HepG2 (cell line): ENCODE measurements around the gene FGFR4. TPM values are rescaled to one million over a fixed set of nuclear protein-coding genes. Genes with fewer than 3 reads are reported as not detected.

Experiments
- AHDC1 ChIP-seq: sonication (generic); formaldehyde crosslinking; IDR thresholded peaks from 2 replicates; pipeline ENCODE4 v1.5.1; 2020; ENCODE audit warnings: mild to moderate bottlenecking, missing genetic modification reagents, borderline replicate concordance
- DZIP1 ChIP-seq: sonication (generic); formaldehyde crosslinking; IDR thresholded peaks from 2 replicates; pipeline ENCODE4 v1.5.0; 2020; ENCODE audit warnings: mild to moderate bottlenecking, missing genetic modification reagents
- IKZF4 ChIP-seq: sonication (generic); formaldehyde crosslinking; IDR thresholded peaks from 2 replicates; pipeline ENCODE4 v1.5.1; 2020; ENCODE audit warnings: borderline replicate concordance, mild to moderate bottlenecking, low read depth, missing genetic modification reagents; ENCODE audit errors: not compliant biosample characterization
- PHF8 ChIP-seq: sonication (generic); formaldehyde crosslinking; IDR thresholded peaks from 2 replicates; pipeline ENCODE4 v1.5.0; 2020; ENCODE audit warnings: missing genetic modification reagents
- POLR2A ChIP-seq, 2 experiments: IDR thresholded peaks; 2 replicates each; pipeline ENCODE4 v1.6.1; 2011; ENCODE audit warnings: low read depth in 2 of 2, low read length in 2 of 2, mild to moderate bottlenecking in 1 of 2, moderate library complexity in 1 of 2; ENCODE audit not compliant: insufficient read depth in 1 of 2
- RXRA ChIP-seq: sonication (generic); formaldehyde crosslinking; IDR thresholded peaks from 2 replicates; pipeline ENCODE4 v1.5.1; 2020; ENCODE audit warnings: missing genetic modification reagents
- TBL1XR1 ChIP-seq: fragments of 150-350 bp; IDR thresholded peaks from 2 replicates; pipeline ENCODE4 v1.6.1; 2014; ENCODE audit warnings: borderline replicate concordance, low read length; ENCODE audit not compliant: partially characterized antibody
- TCF7L2 ChIP-seq: IDR thresholded peaks from 2 replicates; pipeline ENCODE4 v1.6.1; 2011; ENCODE audit warnings: mild to moderate bottlenecking, low read depth, low read length, moderate library complexity
- ZC3H13 ChIP-seq: sonication (generic); formaldehyde crosslinking; IDR thresholded peaks from 2 replicates; pipeline ENCODE4 v1.8.1; 2023; ENCODE audit warnings: mild to moderate bottlenecking, missing genetic modification reagents, moderate library complexity
- ZNF407 ChIP-seq: sonication (generic); formaldehyde crosslinking; IDR thresholded peaks from one replicate; pipeline ENCODE4 v1.5.1; 2020; ENCODE audit warnings: mild to moderate bottlenecking, missing genetic modification reagents; ENCODE audit errors: not compliant biosample characterization
- ZNF678 ChIP-seq: sonication (generic); formaldehyde crosslinking; IDR thresholded peaks from 2 replicates; pipeline ENCODE4 v1.4.0; 2020; ENCODE audit warnings: mild to moderate bottlenecking, missing genetic modification reagents
- polyA plus RNA-seq, 8 experiments: library from polyadenylated mRNA; depleted of rRNA in 3 of 8; stranded (reverse) in 7 of 8; unstranded in 1 of 8; fragments of >200 nt; fragmentation: Illumina TruSeq in 4 of 8; extraction: Trizol in 4 of 8; gene quantifications; 2 replicates each; pipeline versions ENCODE4 v1.2.1 to v1.2.3, GENCODE V29; 2011 to 2016; ENCODE audit warnings: low read depth in 4 of 8, missing spikeins in 1 of 8, mixed read lengths in 1 of 8; ENCODE audit not compliant: insufficient read depth in 1 of 8
- total RNA-seq, 5 experiments: library from RNA; depleted of rRNA; stranded (reverse); fragments of >200 nt; fragmentation: Illumina TruSeq; extraction: Trizol; gene quantifications; 2 replicates each; pipeline ENCODE4 v1.2.3, GENCODE V29; 2016; ENCODE audit warnings: low read depth in 1 of 5

Gene FGFR4
- total and polyA plus RNA-seq, 2 of the 13 experiments (the other 11 are each of a cell fraction or from before 2014, with no cell fraction given): 129 to 219 TPM

GRCh38 chr5:177105691-177106476, 19.2 kb downstream of the FGFR4 start (continued):
- TF ChIP-seq DZIP1 (CRISPR knock-in tag) (peak; percentile 89; the same call in 1 of the 2 replicates), TCF7L2 (no peak), AHDC1 (0 out of 2 replicates have a peak, but pooled peaks have one; percentile 24), POLR2A (IDR thresholded peaks at IDR 0.05; ENCODE audit: insufficient read depth in 1 of 2, low read depth in 2 of 2, low read length in 2 of 2) (peak in 1 of 2 experiments; percentile 56; a peak in 2 of 4 replicates), PHF8 (CRISPR knock-in tag) (0 out of 2 replicates have a peak, but pooled peaks have one; percentile 45), ZC3H13 (CRISPR knock-in tag) (0 out of 2 replicates have a peak, but pooled peaks have one; percentile 40), ZNF678 (CRISPR knock-in tag) (no peak), ZNF407 (no peak), IKZF4 (no peak), RXRA (CRISPR knock-in tag) (peak; percentile 75), TBL1XR1 (no peak)
